Sigmoid colon (tissue), 4 donors: ENCODE data around the gene SLC39A11.

Experiments used
- EP300 ChIP-seq, 4 donors: sonication (generic); formaldehyde crosslinking; IDR thresholded peaks; one replicate each; pipeline ENCODE4 v1.6.1; 2017; ENCODE audit warnings: antibody characterized with exemption in 4 of 4
- POLR2A ChIP-seq, 2 donors: fragments of 450-650 bp; IDR thresholded peaks; one replicate each; pipeline ENCODE4 v1.6.1; 2016; ENCODE audit warnings: antibody characterized with exemption in 2 of 2, mild to moderate bottlenecking in 2 of 2, moderate library complexity in 2 of 2
- POLR2AphosphoS5 ChIP-seq, 4 donors: sonication (generic); formaldehyde crosslinking; IDR thresholded peaks; one replicate each; pipeline ENCODE4 v1.6.1; 2017; ENCODE audit warnings: antibody characterized with exemption in 4 of 4
- TF ChIP-seq, protein P1 (sequence below), 4 experiments: fragments of 450-650 bp in 3 of 4; fragments of 200-600 bp in 1 of 4; IDR thresholded peaks; one replicate each; pipeline ENCODE4 v1.5.1; 2016 to 2019; ENCODE audit warnings: antibody characterized with exemption in 4 of 4, mild to moderate bottlenecking in 3 of 4, moderate library complexity in 2 of 4

DNA sequence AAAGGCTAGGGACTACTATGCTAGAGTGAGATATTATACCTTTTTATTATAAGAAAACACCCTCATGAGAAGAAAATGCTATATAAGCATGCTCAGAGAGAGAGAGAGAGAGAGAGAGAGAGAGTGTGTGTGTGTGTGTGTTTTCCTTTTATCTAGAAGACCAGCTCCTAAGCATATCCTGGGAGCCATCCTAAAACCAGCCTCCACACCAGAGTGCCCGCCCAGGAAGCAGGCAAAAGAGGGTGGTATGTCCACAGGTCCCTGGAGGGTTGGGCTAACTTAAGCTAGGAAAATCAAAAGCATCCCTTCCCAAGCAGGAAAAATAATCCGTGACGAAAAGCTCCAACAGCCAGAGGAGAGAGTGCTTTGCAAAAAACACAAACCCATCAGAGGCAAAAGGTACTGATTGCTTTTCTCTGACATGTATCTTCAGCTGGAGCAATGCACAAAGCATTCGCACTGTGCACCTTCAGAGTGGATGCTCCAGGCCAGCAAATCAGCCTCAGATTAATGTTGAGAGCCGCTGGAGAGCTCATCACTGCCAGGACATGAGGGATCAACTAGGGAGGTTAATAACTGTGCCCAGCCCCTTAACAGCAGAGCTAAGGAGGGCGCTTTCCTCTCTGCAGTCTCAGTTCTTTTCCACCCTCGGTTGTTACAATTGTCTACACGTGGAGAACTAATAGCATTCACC is 125.1 kb downstream of the SLC39A11 start:
- TF ChIP-seq, protein P1, sequence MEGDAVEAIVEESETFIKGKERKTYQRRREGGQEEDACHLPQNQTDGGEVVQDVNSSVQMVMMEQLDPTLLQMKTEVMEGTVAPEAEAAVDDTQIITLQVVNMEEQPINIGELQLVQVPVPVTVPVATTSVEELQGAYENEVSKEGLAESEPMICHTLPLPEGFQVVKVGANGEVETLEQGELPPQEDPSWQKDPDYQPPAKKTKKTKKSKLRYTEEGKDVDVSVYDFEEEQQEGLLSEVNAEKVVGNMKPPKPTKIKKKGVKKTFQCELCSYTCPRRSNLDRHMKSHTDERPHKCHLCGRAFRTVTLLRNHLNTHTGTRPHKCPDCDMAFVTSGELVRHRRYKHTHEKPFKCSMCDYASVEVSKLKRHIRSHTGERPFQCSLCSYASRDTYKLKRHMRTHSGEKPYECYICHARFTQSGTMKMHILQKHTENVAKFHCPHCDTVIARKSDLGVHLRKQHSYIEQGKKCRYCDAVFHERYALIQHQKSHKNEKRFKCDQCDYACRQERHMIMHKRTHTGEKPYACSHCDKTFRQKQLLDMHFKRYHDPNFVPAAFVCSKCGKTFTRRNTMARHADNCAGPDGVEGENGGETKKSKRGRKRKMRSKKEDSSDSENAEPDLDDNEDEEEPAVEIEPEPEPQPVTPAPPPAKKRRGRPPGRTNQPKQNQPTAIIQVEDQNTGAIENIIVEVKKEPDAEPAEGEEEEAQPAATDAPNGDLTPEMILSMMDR (IDR thresholded peaks at IDR 0.05), result no peak
- TF ChIP-seq POLR2A (IDR thresholded peaks at IDR 0.05), result no peak
- TF ChIP-seq POLR2AphosphoS5 (IDR thresholded peaks at IDR 0.05), result no peak
- no peak for TF ChIP-seq EP300 (IDR thresholded peaks at IDR 0.05)
